HG03064 (cell line): ENCODE measurements around the gene OPHN1.
"Not testable (repeated sequence)": the region's sequence is repeated elsewhere in the genome, so short reads cannot be mapped to it uniquely, and the experiment has no call there.

ENCODE experiments used
- ATAC-seq: cut with Tn5 transposase; IDR thresholded peaks from one replicate; pipeline ENCODE4 v1.9.1; 2021; ENCODE audit warnings: low read depth; ENCODE audit not compliant: unreplicated experiment

Gene OPHN1

DNA sequence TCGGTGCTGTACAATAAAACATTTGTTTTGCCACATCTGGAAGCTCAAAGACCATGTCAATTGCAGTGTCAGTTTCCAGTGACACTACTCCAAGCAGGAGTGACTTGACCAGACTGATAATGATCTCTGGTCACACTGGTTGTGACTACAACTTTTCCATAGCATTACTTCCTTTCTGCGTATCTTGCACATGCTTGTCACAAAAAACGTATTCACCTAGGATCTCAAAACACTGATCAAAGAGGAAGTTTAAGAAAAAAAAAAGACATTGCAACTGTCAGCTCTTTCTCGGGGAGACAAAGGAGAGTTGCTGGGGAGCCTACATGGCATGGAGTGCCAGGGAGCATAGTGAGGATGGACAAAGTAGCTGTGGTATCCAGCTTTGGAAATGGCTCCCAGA is 60.6 kb downstream of the OPHN1 start:
- no peak for ATAC-seq

DNA sequence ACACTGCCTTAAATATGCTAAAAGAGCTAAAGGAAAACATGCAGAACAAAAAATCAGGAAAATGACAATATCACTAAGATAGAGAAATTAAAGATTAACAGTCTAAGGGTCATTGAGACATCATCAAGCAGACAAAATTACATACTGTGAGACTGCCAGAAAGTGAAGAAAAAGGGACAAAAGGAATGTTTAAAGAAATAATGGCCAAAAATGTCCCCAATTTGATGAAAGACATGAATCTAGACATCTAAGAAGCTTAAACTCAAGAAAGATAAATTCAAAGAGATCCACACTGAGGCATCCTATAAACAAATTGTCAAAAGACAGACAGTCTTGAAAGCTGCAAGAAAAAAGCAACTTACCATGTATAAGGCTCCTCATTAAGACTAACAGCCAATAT is 63.7 kb downstream of the OPHN1 start:
- ATAC-seq, result no peak

GRCh38 chrX:68365341-68365740 is 68.0 kb downstream of the OPHN1 start:
- ATAC-seq, result no peak

GRCh38 chrX:68363984-68364383 is 69.3 kb downstream of the OPHN1 start:
- no peak for ATAC-seq

GRCh38 chrX:68358679-68359078 is 74.6 kb downstream of the OPHN1 start:
- no peak for ATAC-seq

DNA sequence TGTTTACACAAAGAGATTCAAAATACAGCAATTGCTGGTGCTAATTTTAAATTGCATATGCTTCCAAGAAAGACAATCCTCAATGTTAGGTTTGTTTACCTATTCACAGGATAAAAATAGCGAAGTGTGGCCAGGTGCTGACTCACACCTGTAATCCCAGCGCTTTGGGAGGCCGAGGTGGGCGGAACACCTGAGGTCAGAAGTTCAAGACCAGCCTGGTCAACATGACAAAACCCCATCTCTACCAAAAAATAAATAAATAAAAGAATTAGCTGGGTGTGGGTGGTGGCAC is 77.7 kb downstream of the OPHN1 start:
- ATAC-seq, result no peak

- no peak for ATAC-seq
Measured at GRCh38 chrX:68354879-68355628, 78.2 kb downstream of the OPHN1 start.

DNA sequence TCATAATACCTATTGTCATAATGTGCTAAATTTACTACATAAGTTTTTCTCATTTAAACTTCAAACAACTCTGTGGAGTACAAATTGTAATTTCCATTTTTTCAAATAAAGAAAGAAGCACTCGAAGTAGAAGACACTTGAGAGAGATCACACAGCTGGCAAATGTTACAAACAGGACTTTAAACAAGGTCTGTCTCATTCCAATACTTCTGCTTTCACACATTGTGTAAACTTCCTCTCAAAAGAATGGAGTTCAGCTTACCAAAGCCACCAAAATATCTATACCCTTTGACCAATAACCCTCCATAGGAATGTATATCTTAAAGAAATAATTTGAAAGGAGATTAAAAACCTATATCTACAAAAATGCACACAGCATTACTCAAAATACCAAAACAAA is 88.3 kb downstream of the OPHN1 start:
- ATAC-seq, result no peak

- ATAC-seq, result no peak
Measured at GRCh38 chrX:68343551-68343950, 89.7 kb downstream of the OPHN1 start.

DNA sequence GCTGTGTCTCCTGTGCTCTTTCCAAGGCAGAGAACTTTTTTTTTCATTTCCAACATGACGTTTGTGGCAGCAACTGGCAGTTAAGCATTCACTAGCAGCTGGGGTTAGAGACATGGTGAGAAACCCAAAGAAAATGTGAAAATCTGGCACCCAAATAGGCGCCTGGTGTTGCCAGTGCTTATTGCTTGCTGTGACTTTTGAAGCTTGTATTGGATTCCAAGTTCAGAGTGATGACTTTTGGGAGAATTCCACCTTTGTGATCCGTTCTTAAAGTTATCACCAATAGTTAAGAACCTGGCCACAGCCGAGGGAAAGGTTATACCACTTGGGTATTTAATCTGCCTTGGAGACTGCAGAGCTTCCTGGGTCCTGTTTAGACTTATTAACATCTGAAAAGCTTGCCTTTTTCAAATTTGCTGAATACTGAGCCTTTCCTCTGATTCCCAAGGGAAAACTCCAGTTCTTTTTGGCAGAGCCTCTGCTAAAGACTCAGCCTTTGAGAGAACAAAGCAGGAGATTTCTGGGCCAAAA is 101.0 kb downstream of the OPHN1 start:
- no peak for ATAC-seq

- not testable (repeated sequence) for ATAC-seq
Measured at GRCh38 chrX:68326841-68327240, 106.5 kb downstream of the OPHN1 start.

- ATAC-seq, result no peak
Measured at GRCh38 chrX:68307769-68308168, 125.5 kb downstream of the OPHN1 start.

DNA sequence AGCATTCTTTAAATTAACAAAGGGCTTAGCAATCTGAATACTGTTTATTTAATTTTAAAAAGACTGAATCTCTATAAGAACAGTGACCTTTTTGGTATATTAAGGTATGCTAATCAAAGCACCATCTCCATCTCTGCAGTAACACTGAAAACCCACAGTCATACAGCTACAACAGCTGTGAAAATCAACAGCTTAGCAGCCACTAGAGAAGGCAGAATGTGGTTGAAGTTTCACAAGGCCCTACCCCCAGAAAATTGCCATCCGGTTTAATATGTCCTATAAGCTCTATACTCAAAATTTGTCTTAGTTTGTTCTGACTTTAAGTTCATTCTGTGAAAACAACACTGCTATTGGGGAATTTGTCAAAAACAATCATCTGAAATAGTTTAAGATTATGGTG is 128.7 kb downstream of the OPHN1 start:
- no peak for ATAC-seq

DNA sequence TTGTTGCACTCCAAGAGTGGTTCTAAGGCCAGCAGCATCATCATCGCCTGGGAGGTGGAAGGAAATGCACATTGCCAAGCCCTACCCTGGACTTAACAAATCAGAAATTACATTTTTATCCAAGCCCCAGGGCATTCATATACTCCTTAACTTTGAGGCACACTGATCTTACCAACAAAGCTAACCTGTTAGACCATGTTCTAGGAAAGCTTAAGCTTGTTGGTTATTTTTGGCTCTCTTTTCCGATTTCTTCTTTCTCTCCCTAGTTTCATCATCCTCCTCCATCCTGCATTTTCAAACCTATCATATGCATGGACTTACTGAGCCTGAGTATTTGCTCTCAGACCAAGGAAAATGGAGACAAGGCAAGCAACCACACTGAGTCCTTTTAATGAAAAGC is 133.4 kb downstream of the OPHN1 start:
- ATAC-seq, result no peak

GRCh38 chrX:68292471-68292870 is 140.8 kb downstream of the OPHN1 start:
- no peak for ATAC-seq

- ATAC-seq, result no peak
Measured at GRCh38 chrX:68288127-68288526, 145.2 kb downstream of the OPHN1 start.

DNA sequence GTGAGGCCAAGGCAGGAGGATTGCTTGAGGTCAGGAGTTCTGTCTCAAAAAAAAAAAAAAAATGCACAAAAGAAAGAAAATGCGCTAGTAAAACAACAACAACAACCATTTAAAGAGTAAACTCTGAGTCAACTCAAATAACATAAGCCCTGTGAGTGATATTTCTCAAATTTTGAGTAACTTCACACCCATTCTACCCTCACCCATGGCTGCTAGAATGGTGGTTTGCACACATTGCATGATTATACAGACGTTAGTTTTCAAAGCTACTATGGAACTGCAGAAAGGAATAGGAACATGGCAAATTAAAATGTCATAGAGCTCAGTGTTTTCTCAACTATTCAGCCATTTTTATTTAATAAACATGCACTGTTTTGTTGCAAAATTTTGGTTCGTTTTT is 145.9 kb downstream of the OPHN1 start:
- no peak for ATAC-seq

DNA sequence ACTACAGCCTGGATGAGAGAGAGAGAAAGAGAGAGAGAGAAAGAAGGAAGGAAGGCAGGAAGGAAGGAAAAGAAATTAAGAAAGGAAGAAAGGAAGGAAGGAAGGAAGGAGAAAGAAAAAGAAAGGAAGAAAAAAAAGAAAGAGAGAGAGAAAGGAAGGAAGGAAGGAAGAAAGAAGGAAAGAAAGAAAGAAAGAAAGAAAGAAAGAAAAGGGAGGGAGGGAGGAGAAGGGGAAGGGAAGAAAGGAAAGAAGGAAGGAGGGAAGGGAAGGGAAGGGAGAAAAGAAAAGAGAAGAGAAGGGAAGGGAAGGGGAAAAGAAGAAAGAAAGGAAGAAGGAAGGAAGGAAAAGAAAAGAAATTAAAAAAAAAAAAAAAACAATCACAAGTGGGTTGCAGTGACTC is 146.3 kb downstream of the OPHN1 start:
- no peak for ATAC-seq

GRCh38 chrX:68286076-68286475 is 147.2 kb downstream of the OPHN1 start:
- ATAC-seq, result no peak

DNA sequence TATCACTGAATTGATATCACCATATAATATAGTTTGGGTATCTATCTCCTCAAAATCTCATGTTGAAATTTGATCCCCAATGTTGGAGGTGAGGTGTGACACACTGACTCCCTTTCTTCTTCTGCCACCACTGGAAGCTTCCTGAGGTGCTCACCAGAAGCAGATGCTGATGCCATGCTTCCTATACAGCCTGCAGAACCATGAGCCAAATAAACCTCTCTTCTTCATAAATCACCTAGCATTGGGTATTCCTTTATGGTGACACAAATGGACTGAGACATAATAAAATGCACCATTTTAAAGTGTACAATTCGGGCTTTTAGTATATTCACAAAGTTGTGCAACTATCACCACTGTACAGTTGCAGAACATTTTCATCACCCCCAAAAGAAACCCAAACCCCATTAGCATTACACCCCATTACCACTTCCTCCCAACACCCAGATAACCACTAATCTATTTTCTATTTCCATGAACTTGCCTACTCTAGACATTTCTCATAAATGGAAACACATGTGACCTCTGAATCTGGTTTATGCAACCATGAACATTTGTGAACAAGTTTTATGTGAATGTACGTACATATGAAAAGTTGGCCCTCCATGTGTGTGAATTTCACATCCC is 148.9 kb downstream of the OPHN1 start:
- no peak for ATAC-seq

DNA sequence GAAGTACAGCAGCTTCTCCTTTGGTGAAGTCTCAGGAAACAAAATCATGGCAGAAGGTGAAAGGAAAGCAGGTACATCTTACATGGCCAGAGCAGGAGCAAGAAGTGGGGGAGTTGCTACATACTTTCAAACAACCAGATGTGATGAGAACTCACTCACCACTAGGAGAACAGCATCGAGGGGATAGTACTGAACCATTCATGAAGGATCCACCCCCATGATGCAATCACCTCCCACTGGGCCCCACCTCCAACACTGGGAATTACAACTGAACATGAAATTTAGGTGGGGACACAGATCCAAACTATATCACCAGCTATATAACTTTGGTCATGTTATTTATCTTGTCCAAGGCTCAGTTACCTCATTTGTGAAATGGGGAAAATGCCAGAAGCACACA is 159.4 kb downstream of the OPHN1 start:
- ATAC-seq, result no peak

- not testable (repeated sequence) for ATAC-seq
Measured at GRCh38 chrX:68264793-68265192, 168.5 kb downstream of the OPHN1 start.
